Muscle layer of duodenum (tissue), 2 donors: ENCODE results near the gene KCNAB1.
"Not testable (repeated sequence)": the region's sequence is repeated elsewhere in the genome, so short reads cannot be mapped to it uniquely, and the experiment has no call there.

Source experiments
- H3K27ac ChIP-seq: one replicate; pipeline ENCODE4 v1.7.0; 2013; ENCODE audit warnings: mild to moderate bottlenecking, low read length
- H3K27me3 ChIP-seq: one replicate; pipeline ENCODE4 v1.7.0; 2013; ENCODE audit warnings: low read depth, mild to moderate bottlenecking, control low read depth, low read length
- H3K36me3 ChIP-seq, 2 donors: one replicate each; pipeline ENCODE4 v1.7.0; 2013; ENCODE audit warnings: low read length in 2 of 2, control low read depth in 1 of 2, mild to moderate bottlenecking in 1 of 2; ENCODE audit not compliant: insufficient read depth in 2 of 2, control insufficient read depth in 1 of 2
- H3K4me1 ChIP-seq, 2 donors: one replicate each; pipeline ENCODE4 v1.7.0; 2013; ENCODE audit warnings: low read length in 2 of 2, mild to moderate bottlenecking in 2 of 2, control low read depth in 1 of 2, moderate library complexity in 1 of 2; ENCODE audit not compliant: insufficient read depth in 2 of 2, control insufficient read depth in 1 of 2
- H3K4me3 ChIP-seq, 2 donors: one replicate each; pipeline ENCODE4 v1.7.0; 2013; ENCODE audit warnings: low read length in 2 of 2, low read depth in 1 of 2, mild to moderate bottlenecking in 1 of 2
- H3K9me3 ChIP-seq, 2 donors: one replicate each; pipeline ENCODE4 v1.7.0; 2013; ENCODE audit warnings: low read length in 2 of 2, control low read depth in 1 of 2, mild to moderate bottlenecking in 1 of 2; ENCODE audit not compliant: control insufficient read depth in 1 of 2
- donor health status: healthy.

The KCNAB1 gene

DNA sequence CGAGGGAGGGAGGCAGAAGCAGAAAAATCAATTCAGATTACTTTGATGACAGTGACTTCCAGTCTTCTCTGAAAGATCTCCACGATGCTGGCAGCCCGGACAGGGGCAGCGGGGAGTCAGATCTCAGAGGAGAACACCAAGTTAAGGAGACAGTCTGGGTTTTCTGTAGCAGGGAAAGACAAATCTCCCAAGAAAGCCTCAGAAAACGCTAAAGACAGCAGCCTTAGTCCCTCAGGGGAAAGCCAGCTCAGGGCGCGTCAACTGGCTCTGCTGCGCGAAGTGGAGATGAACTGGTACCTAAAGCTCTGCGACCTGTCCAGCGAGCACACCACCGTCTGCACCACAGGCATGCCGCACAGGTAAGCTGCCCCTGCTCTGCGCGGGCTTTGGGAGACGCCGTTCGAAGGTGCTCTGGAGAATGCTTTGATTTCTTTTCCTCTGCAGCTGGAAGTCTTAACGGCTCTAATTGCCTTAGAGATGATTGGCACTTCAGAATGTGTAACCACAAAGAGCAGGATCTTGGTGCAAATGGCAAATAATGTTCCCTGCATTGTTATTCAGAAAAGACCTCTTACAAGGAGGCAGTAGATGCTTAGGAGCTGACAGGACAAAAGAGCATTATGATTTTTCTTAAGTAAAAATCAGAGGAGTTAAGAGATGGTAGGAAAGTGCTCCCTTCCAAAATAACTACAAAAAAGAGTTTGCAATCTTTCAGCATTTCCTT is at the start of gene KCNAB1:
TSS of gene KCNAB1 (plus strand) at position 51 of the 724 bp plus-strand sequence.
- H3K4me3 ChIP-seq, result no peak within 1 kb of the TSS
- H3K27ac ChIP-seq, result no peak within 1 kb of the TSS
- H3K27me3 ChIP-seq, result no peaks in the 10 kb centered on the region
- H3K4me1 ChIP-seq, result no peaks in the 10 kb centered on the region
- no peaks in the 10 kb centered on the region for H3K9me3 ChIP-seq
- H3K36me3 ChIP-seq, result no peaks in the 10 kb centered on the region

DNA sequence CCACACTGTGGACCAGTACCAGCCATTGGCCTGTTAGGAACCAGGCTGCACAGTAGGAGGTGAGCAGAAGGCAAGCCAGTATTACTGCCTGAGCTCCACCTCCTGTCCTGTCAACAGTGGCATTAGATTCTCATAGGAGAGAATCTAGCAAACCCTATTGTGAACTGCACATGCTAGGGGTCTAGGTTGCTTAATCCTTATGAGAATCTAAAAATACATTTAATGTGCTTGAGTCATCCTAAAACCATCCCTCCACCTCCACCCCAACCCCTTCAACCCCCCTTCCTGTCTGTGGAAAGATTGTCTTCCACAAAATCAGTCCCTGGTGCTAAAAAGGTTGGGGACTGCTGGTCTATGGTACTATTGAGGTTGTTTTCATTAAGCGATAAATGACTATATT is 49.3 kb upstream of the KCNAB1 start:
- Histone ChIP-seq H3K9me3 (no peaks in the 10 kb centered on the region), H3K36me3 (no peaks in the 10 kb centered on the region), H3K4me3 (no peak overlapping the region), H3K27me3 (no peaks in the 10 kb centered on the region), H3K27ac (no peak overlapping the region), H3K4me1 (no peaks in the 10 kb centered on the region)

DNA sequence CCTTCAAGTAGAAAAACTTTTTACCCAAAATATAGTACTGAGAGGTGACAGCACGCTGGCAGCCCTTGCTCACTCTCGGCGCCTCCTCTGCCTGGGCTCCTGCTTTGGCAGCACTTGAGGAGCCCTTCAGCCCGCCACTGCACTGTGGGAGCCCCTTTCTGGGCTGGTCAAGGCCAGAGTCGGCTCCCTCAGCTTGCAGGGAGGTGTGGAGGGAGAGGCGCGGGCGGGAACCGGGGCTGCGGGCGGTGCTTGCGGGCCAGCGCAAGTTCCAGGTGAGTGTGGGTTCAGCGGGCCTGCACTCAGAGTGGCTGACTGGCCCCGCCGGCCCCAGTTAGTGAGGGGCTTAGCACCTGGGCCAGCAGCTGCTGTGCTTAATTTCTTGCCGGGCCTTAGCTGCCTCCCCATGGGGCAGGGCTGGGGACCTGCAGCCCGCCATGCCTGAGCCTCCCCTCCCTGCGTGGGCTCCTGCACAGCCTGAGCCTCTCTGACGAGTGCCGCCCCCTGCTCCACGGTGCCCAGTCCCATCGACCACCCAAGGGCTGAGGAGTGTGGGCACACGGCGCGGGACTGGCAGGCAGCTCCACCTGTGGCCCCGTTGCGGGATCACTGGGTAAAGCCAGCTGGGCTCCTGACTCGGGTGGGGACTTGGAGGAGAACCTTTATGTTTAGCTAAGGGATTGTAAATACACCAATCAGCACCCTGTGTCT is 47.3 kb upstream of the KCNAB1 start:
- not testable (repeated sequence) for H3K36me3 ChIP-seq, H3K27ac ChIP-seq, H3K9me3 ChIP-seq, H3K4me3 ChIP-seq, H3K27me3 ChIP-seq, H3K4me1 ChIP-seq

DNA sequence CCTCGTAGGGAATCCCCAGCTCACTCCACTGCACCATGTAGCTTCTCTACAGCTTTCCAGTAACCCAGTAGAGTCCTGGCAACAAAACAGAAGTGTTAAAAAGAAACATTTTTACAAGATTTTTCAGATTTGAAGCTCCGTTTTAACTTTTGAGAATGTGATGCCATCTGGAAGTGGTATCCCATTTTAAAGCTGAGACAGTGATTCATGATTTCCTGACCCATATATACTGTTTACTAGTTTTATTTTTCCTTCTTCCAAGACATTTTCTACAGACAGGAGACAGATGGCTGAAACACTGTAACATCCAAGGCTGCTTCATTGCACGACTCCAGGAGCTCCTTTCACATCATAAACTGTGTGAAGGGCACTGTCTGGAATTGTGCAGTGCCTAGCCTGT is 30.3 kb upstream of the KCNAB1 start:
- Histone ChIP-seq H3K36me3 (no peaks in the 10 kb centered on the region), H3K27ac (no peak overlapping the region), H3K27me3 (no peaks in the 10 kb centered on the region), H3K9me3 (no peaks in the 10 kb centered on the region), H3K4me3 (no peak overlapping the region), H3K4me1 (peaks cover 0 to 3% of the 10 kb centered on the region in 2 donors)

DNA sequence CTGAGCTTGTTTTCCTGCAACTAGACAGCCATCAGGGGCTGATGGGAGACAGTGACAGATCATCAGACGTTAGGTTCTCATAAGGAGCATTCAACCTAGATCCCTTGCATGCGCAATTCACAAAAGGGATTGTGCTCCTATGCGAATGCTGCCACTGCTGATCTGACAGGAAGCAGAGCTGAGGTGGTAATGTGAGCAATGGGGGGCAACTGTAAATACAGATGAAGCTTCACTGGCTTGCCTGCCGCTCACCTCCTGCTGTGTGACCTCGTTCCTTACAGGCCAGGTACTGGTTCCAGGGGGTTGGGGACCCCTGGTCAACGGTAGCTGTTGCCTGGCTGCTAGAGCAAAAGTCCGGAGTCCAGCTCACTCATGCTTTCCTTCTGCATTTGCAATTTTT is 26.4 kb upstream of the KCNAB1 start:
- Histone ChIP-seq H3K9me3 (no peaks in the 10 kb centered on the region), H3K27ac (no peak overlapping the region), H3K4me1 (no peaks in the 10 kb centered on the region), H3K36me3 (no peaks in the 10 kb centered on the region), H3K4me3 (no peak overlapping the region), H3K27me3 (no peaks in the 10 kb centered on the region)

DNA sequence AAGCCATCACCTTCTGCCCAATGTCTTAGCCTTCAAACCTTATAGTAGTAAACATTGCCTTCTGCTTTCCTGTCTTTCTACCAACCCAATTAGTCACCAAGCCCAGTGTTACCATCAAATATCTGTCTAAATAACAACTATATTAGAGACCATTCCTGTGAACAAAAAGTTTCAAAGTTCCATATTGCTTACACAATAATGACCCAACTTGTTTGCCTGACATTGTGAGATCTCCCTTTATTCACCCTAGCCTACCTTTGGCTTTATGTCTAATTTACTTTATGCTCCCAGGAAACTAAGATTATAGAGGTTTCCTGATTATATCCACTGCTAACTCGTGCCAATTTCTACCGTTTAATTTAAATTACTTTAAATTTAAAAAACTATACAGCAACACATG is 26.0 kb upstream of the KCNAB1 start:
- H3K4me3 ChIP-seq, result no peak overlapping the region
- H3K27me3 ChIP-seq, result no peaks in the 10 kb centered on the region
- H3K4me1 ChIP-seq, result no peaks in the 10 kb centered on the region
- no peaks in the 10 kb centered on the region for H3K36me3 ChIP-seq
- H3K27ac ChIP-seq, result no peak overlapping the region
- H3K9me3 ChIP-seq, result no peaks in the 10 kb centered on the region

DNA sequence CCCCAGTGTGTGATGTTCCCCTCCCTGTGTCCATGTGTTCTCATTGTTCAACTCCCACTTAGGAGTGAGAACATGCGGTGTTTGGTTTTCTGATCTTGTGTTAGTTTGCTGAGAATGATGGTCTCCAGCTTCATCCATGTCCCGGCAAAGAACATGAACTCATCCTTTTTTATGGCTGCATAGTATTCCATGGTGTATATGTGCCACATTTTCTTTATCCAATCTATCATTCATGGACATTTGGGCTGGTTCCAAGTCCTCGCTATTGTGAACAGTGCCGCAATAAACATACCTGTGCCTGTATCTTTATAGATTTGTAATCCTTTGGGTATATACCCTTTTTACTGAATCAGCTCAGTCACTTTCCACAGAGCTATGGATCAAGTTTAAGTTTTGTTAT is 24.7 kb upstream of the KCNAB1 start:
- H3K9me3 ChIP-seq, H3K27me3 ChIP-seq, H3K4me3 ChIP-seq, H3K4me1 ChIP-seq, H3K36me3 ChIP-seq, H3K27ac ChIP-seq: not testable (repeated sequence)

DNA sequence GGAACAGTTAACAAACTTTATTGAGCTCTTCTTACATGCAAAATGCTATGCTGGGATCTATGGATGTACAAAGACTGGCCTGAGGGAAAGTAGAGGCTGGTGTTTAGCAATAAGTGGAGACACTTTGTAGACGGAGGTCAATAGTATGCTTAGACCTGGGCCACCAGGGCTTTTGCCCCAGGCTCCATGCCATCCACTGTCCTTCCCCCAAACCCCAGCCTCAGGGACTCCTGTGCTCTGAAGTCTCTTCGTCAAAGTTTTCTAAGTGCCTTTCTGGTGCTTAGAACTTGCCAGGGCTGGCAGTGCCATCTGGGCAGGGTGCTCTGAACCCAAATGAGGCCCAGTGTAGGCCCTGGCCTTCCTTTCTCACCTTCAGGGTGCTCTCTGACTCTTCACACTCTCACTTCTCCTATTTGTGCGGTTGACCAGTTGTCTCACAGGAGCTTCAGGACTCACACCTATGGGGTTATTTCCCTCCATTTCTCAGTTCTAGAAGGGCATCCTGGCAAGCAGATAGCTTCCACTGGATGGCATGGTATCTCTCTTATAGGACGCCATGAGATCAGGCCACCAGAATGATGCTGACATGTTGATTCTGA is 21.8 kb upstream of the KCNAB1 start:
- no peaks in the 10 kb centered on the region for H3K36me3 ChIP-seq
- peaks cover 3 to 4% of the 10 kb centered on the region in 2 donors for H3K4me1 ChIP-seq
- H3K27me3 ChIP-seq, result no peaks in the 10 kb centered on the region
- H3K27ac ChIP-seq, result no peak overlapping the region
- no peak overlapping the region for H3K4me3 ChIP-seq
- H3K9me3 ChIP-seq, result no peaks in the 10 kb centered on the region

DNA sequence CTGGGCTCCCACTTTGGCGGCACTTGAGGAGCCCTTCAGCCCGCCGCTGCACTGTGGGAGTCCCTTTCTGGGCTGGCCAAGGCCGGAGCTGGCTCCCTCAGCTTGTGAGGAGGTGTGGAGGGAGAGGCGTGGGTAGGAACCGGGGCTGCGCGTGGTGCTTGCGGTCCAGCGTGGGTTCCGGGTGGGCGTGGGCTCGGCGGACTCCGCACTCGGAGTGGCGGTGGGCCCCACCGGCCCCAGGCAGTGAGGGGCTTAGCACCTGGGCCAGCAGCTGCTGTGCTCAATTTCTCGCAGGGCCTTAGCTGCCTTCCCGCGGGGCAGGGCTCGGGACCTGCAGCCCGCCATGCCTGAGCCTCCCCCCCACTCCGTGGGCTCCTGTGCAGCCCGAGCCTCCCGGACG is 21.0 kb upstream of the KCNAB1 start:
- not testable (repeated sequence) for H3K36me3 ChIP-seq, H3K4me1 ChIP-seq, H3K4me3 ChIP-seq, H3K9me3 ChIP-seq, H3K27ac ChIP-seq, H3K27me3 ChIP-seq

DNA sequence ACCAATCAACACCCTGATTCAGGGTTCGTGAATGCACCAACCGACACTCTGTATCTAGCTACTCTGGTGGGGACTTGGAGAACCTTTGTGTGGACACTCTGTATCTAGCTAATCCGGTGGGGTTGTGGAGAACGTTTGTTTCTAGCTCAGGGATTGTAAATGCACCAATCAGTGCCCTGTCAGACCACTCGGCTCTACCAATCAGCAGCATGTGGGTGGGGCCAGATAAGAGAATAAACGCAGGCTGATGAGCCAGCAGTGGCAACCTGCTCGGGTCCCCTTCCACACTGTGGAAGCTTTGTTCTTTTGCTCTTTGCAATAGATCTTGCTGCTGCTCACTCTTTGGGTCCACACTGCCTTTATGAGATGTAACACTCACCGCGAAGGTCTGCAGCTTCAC is 20.4 kb upstream of the KCNAB1 start:
- H3K27ac ChIP-seq, H3K4me3 ChIP-seq, H3K9me3 ChIP-seq, H3K36me3 ChIP-seq, H3K27me3 ChIP-seq, H3K4me1 ChIP-seq: not testable (repeated sequence)

DNA sequence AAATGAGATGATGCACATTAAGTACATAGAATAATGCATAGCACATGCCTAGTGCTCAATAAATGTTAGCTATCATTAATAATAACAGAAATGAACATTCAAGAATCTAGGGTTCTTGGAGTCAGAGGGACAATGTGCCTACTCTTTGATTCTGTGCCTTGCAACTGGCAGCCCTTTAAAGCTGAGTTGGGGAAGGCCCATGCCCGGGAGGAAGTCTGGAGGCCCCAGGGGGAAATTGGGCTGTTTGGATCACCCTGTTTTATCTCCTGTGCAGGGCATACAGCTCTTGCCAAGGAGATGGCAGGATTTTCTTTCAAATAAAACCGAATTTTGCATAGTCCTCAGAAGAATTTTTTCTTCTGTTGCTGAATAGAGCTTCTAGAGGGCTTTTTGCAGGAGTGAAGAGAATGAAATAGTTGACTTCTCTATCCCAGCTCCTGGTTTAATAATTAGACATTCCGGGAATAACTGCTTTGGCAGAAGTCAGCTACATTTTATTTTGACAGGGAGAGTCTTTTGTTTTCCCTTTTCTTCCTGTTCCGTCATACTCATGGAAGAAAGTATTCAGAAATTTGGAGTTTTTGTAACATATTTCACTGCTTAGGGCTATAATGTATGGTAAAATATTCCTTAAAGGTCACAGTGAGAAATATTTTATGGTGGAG is 18.0 kb upstream of the KCNAB1 start:
- Histone ChIP-seq H3K9me3 (no peaks in the 10 kb centered on the region), H3K36me3 (no peaks in the 10 kb centered on the region), H3K4me3 (no peak overlapping the region), H3K27me3 (no peaks in the 10 kb centered on the region), H3K27ac (no peak overlapping the region), H3K4me1 (peaks cover 3 to 4% of the 10 kb centered on the region in 2 donors)
